ENCODE results near the gene DOK5.

DNA sequence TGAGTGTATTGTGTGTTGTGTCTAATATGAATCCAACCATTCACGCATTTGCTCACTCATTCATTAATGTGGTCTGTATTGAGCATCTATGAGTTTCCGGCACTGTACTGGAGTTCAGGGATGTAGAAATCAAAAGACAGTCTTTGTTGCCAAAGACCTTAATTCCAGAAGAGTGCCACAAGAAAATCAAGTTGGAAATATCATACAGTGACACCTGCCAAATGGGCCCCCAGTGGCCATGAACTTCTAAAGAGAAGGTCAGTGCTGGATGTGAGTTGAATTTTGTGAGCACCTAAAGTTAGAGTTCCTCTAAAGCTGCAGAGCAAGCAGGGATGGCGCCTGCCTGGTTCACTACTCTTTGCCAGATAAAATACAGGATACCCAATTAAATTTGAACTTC, 175.9 kb downstream of the DOK5 start:
- TF ChIP-seq, protein P1, sequence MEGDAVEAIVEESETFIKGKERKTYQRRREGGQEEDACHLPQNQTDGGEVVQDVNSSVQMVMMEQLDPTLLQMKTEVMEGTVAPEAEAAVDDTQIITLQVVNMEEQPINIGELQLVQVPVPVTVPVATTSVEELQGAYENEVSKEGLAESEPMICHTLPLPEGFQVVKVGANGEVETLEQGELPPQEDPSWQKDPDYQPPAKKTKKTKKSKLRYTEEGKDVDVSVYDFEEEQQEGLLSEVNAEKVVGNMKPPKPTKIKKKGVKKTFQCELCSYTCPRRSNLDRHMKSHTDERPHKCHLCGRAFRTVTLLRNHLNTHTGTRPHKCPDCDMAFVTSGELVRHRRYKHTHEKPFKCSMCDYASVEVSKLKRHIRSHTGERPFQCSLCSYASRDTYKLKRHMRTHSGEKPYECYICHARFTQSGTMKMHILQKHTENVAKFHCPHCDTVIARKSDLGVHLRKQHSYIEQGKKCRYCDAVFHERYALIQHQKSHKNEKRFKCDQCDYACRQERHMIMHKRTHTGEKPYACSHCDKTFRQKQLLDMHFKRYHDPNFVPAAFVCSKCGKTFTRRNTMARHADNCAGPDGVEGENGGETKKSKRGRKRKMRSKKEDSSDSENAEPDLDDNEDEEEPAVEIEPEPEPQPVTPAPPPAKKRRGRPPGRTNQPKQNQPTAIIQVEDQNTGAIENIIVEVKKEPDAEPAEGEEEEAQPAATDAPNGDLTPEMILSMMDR (IDR thresholded peaks at IDR 0.05) = no peak
- no peak for TF ChIP-seq POLR2A (IDR thresholded peaks at IDR 0.05)

Measured in uterus (tissue), 2 donors.